Upper lobe of left lung (tissue), 4 donors: ENCODE results near the gene ASCL2.

Experiments
- CTCF ChIP-seq, 6 experiments: fragments of 450-650 bp in 4 of 6; fragments of 200-600 bp in 2 of 6; sonication (generic) in 2 of 6; IDR thresholded peaks; one replicate each; pipeline ENCODE4 v1.5.1; 2016 to 2019; ENCODE audit warnings: antibody characterized with exemption in 6 of 6
- EP300 ChIP-seq, 4 donors: sonication (generic); formaldehyde crosslinking; IDR thresholded peaks; one replicate each; pipeline ENCODE4 v1.5.1; 2017; ENCODE audit warnings: antibody characterized with exemption in 4 of 4, control low read depth in 2 of 4
- POLR2A ChIP-seq, 4 donors: fragments of 450-650 bp; IDR thresholded peaks; one replicate each; pipeline ENCODE4 v1.5.1; 2016 to 2017; ENCODE audit warnings: antibody characterized with exemption in 4 of 4, mild to moderate bottlenecking in 2 of 4
- POLR2AphosphoS5 ChIP-seq, 2 donors: sonication (generic); formaldehyde crosslinking; IDR thresholded peaks; one replicate each; pipeline ENCODE4 v1.5.1; 2017; ENCODE audit warnings: antibody characterized with exemption in 2 of 2

GRCh38 chr11:2308713-2309112 lies 38.3 kb upstream of the ASCL2 start:
- TF ChIP-seq POLR2AphosphoS5 (IDR thresholded peaks at IDR 0.05): no peak
- TF ChIP-seq CTCF (IDR thresholded peaks at IDR 0.05): no peak
- no peak for TF ChIP-seq POLR2A (IDR thresholded peaks at IDR 0.05)
- TF ChIP-seq EP300 (IDR thresholded peaks at IDR 0.05): no peak
